ENCODE measurements around the gene LYL1. TPM values are rescaled to one million over a fixed set of nuclear protein-coding genes. Genes with fewer than 3 reads are reported as not detected.
A peak's percentile ranks its signal among the peaks of the same experiment; 100 is the strongest.

LYL1 gene
- total RNA-seq, 1 donor from 2014 or later, result 0.88 TPM

DNA sequence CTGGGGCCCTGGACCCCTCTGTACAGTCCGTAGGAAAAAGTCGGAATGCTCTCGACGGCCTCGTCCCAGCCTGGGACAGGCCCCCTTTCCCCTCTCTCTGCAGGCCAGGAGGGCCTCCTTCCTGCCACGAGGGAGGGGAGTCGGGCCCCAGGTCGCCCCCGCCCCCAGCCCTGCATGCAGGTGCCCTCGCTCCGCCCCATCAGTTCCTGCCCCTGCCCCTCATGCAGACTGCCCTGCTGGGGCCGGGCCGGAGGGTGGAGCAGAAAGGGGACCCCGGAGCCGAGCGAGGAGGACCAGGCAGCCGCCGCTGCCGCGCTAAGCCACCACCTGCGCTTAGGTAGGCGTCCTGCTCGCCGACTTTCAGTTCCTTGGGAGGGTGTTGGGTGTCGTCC is 7.3 kb downstream of the LYL1 start:
- Histone ChIP-seq H2AFZ (replicated peaks) (no peak overlapping the region), H3K27me3 (peaks cover 97% of the 10 kb centered on the region), H3K36me3 (no peaks in the 10 kb centered on the region), H3K4me1 (peaks cover 37% of the 10 kb centered on the region), H3K27ac (no peak overlapping the region), H3K9me3 (ENCODE audit: low read depth) (no peaks in the 10 kb centered on the region), H3K4me2 (peak overlapping the region; percentile 75), H4K20me1 (ENCODE audit: low read depth) (peaks cover 37% of the 10 kb centered on the region), H3K4me3 (peak overlapping the region; percentile 43), H3K79me2 (ENCODE audit: low read depth) (no peaks in the 10 kb centered on the region), H3K9ac (no peak overlapping the region), H3F3A (ENCODE audit: low read depth) (peaks cover 55% of the 10 kb centered on the region)
- peaks cover 3% of the 10 kb centered on the region for H3K9me3 Mint-ChIP-seq
- H3K36me3 Mint-ChIP-seq, result no peaks in the 10 kb centered on the region
- H3K27me3 Mint-ChIP-seq (ENCODE audit: insufficient read depth, low read depth), result peaks cover 58% of the 10 kb centered on the region
- TF ChIP-seq EZH2 (IDR thresholded peaks at IDR 0.05) (no peak), EZH2phosphoT487 (IDR thresholded peaks at IDR 0.05) (no peak)
- TF ChIP-seq, protein P1, sequence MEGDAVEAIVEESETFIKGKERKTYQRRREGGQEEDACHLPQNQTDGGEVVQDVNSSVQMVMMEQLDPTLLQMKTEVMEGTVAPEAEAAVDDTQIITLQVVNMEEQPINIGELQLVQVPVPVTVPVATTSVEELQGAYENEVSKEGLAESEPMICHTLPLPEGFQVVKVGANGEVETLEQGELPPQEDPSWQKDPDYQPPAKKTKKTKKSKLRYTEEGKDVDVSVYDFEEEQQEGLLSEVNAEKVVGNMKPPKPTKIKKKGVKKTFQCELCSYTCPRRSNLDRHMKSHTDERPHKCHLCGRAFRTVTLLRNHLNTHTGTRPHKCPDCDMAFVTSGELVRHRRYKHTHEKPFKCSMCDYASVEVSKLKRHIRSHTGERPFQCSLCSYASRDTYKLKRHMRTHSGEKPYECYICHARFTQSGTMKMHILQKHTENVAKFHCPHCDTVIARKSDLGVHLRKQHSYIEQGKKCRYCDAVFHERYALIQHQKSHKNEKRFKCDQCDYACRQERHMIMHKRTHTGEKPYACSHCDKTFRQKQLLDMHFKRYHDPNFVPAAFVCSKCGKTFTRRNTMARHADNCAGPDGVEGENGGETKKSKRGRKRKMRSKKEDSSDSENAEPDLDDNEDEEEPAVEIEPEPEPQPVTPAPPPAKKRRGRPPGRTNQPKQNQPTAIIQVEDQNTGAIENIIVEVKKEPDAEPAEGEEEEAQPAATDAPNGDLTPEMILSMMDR (IDR thresholded peaks at IDR 0.05), result no peak
- H3K4me3 Mint-ChIP-seq, result no peak overlapping the region
- H3K4me1 Mint-ChIP-seq, result peaks cover 40% of the 10 kb centered on the region
- DNase-seq (ENCODE audit: low spot score), result peak; percentile 79
- H3K27ac Mint-ChIP-seq, result no peak overlapping the region

DNA sequence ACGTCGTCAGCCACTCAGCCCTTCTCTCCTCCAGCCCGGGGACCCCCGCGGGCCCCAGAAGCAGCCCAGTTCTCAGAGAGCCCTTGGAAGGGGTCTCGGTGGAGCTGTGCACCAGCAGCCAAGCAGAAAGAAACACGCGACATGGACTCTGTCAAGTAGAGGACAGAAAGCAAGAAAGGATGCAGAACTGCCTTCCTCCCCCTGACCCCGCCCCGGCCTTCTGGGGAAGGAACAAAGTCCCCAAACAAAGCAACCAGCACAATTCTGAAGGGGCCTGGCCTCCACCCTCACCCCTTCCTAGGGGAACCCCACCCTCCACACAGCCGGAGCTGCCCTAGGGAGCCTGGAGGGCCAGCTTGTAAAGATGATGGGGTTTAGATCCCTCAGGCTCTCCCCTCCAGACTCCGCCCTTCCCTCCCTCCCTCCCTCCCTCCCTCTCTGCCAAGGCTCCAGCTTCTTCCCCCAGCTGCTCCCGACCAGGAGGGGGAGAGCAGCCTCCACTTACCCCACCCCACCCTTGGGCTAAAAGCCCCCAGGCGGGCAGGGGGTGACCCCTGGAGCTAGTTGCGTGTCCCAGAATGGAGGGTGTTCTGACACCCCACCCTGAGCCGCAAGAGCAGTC is 7.8 kb downstream of the LYL1 start:
- Histone ChIP-seq H3K36me3 (no peaks in the 10 kb centered on the region), H3K4me3 (peak overlapping the region; percentile 43), H3K27ac (no peak overlapping the region), H3K4me1 (peaks cover 37% of the 10 kb centered on the region), H4K20me1 (ENCODE audit: low read depth) (peaks cover 32% of the 10 kb centered on the region), H3K27me3 (peaks cover 97% of the 10 kb centered on the region), H3K9me3 (ENCODE audit: low read depth) (no peaks in the 10 kb centered on the region), H2AFZ (replicated peaks) (peak overlapping the region; percentile 51), H3F3A (ENCODE audit: low read depth) (peaks cover 50% of the 10 kb centered on the region), H3K4me2 (peak overlapping the region; percentile 75), H3K9ac (no peak overlapping the region), H3K79me2 (ENCODE audit: low read depth) (no peaks in the 10 kb centered on the region)
- no peaks in the 10 kb centered on the region for H3K9me3 Mint-ChIP-seq
- peak; percentile 73 for DNase-seq (ENCODE audit: low spot score)
- H3K27ac Mint-ChIP-seq, result no peak overlapping the region
- peaks cover 37% of the 10 kb centered on the region for H3K4me1 Mint-ChIP-seq
- H3K27me3 Mint-ChIP-seq (ENCODE audit: insufficient read depth, low read depth), result peaks cover 57% of the 10 kb centered on the region
- H3K36me3 Mint-ChIP-seq, result no peaks in the 10 kb centered on the region
- TF ChIP-seq EZH2phosphoT487 (IDR thresholded peaks at IDR 0.05), result no peak
- H3K4me3 Mint-ChIP-seq, result peak overlapping the region; percentile 55

DNA sequence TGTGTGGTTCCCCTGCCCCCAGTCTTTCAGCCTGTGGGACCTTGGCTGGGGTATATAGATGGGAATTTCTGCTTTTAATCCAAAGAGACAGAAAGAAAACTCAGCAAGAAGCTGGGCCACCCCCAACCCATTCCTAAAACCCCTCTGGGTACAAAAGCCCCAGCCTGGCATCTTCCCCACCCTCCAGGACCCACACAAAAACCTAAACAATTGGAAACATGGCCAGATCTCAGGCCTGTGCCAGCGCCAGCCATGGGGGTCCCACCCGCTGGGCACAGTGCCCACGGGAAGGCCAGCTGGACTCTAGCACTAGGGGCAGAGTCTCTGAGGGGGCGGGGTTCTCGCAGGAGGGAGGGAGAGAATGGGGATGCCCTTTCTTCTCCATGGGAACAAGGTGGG is 8.6 kb downstream of the LYL1 start:
- peaks cover 93% of the 10 kb centered on the region for H3K27me3 ChIP-seq
- TF ChIP-seq EZH2 (IDR thresholded peaks at IDR 0.05) (no peak), EZH2phosphoT487 (IDR thresholded peaks at IDR 0.05) (no peak)
- TF ChIP-seq, protein P1 (IDR thresholded peaks at IDR 0.05), result no peak
- no peak overlapping the region for H3K9ac ChIP-seq
- H3K9me3 ChIP-seq (ENCODE audit: low read depth), result no peaks in the 10 kb centered on the region
- Mint-ChIP-seq H3K4me3 (peak overlapping the region; percentile 58), H3K27ac (no peak overlapping the region), H3K4me1 (peaks cover 37% of the 10 kb centered on the region), H3K36me3 (no peaks in the 10 kb centered on the region), H3K27me3 (ENCODE audit: insufficient read depth, low read depth) (peaks cover 54% of the 10 kb centered on the region), H3K9me3 (no peaks in the 10 kb centered on the region)
- DNase-seq (ENCODE audit: low spot score), result no peak
- peaks cover 37% of the 10 kb centered on the region for H3K4me1 ChIP-seq
- no peaks in the 10 kb centered on the region for H3K36me3 ChIP-seq
- no peak overlapping the region for H3K27ac ChIP-seq
- peaks cover 44% of the 10 kb centered on the region for H3F3A ChIP-seq (ENCODE audit: low read depth)
- no peaks in the 10 kb centered on the region for H3K79me2 ChIP-seq (ENCODE audit: low read depth)
- no peak overlapping the region for H3K4me3 ChIP-seq
- no peak overlapping the region for H2AFZ ChIP-seq (replicated peaks)
- H3K4me2 ChIP-seq, result peak overlapping the region; percentile 75
- peaks cover 27% of the 10 kb centered on the region for H4K20me1 ChIP-seq (ENCODE audit: low read depth)

DNA sequence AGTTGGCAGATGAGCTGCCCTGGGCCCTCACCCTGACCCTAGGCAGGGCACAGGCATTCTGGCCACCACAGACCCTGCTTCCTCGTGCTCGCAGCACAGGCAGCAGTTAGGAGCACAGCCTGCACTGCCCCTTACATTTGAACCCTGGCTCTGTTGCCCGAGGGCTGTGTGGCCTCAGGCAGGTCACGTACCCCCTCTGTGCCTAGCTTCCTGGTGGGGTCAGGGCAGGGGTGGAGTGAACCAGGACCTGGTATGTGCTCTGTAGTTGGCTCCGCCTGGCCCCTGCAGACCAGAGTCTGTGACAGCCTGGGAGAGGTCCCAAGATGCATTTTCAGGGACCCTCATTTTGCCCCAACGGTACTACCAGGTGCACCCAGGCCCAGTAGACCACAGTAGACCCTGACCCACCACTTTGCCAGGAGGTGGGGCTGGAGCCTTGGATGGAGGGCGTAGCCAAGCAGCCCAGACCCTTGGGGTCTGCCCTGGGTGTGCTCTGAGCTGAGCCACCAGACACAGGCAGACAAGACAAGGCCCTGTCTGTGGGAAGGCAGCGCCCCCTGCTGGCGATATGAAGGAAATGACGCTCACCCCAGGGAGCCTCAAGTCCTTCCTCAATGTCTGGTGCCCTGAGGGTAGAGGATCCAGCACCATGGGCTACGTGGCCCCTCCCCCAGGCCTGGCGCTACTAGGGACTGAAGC is 9.1 kb downstream of the LYL1 start:
- H3K4me1 ChIP-seq, result peaks cover 37% of the 10 kb centered on the region
- Mint-ChIP-seq H3K4me3 (peak overlapping the region; percentile 55), H3K27ac (no peak overlapping the region), H3K36me3 (no peaks in the 10 kb centered on the region), H3K9me3 (no peaks in the 10 kb centered on the region), H3K4me1 (peaks cover 39% of the 10 kb centered on the region), H3K27me3 (ENCODE audit: insufficient read depth, low read depth) (peaks cover 52% of the 10 kb centered on the region)
- no peak overlapping the region for H3K4me2 ChIP-seq
- no peaks in the 10 kb centered on the region for H3K79me2 ChIP-seq (ENCODE audit: low read depth)
- no peak overlapping the region for H3K9ac ChIP-seq
- DNase-seq (ENCODE audit: low spot score), result peak; percentile 85
- H4K20me1 ChIP-seq (ENCODE audit: low read depth), result peaks cover 21% of the 10 kb centered on the region
- H3K4me3 ChIP-seq, result no peak overlapping the region
- peaks cover 87% of the 10 kb centered on the region for H3K27me3 ChIP-seq
- H3F3A ChIP-seq (ENCODE audit: low read depth), result peaks cover 38% of the 10 kb centered on the region
- no peak overlapping the region for H2AFZ ChIP-seq (replicated peaks)
- no peaks in the 10 kb centered on the region for H3K9me3 ChIP-seq (ENCODE audit: low read depth)
- H3K27ac ChIP-seq, result no peak overlapping the region
- TF ChIP-seq, protein P1 (IDR thresholded peaks at IDR 0.05), result peak; percentile 91
- TF ChIP-seq EZH2phosphoT487 (IDR thresholded peaks at IDR 0.05) (no peak), EZH2 (IDR thresholded peaks at IDR 0.05) (no peak)
- H3K36me3 ChIP-seq, result no peaks in the 10 kb centered on the region
